ENCODE results near the gene SLC2A3. TPM values are rescaled to one million over a fixed set of nuclear protein-coding genes. Genes with fewer than 3 reads are reported as not detected.

The SLC2A3 gene
- total and polyA plus RNA-seq, 3 experiments from 2014 or later: 96.6 to 106 (median 105) TPM

Other genes with a start within 250 kb of the SLC2A3 start
- not detected for gene GDF3, start 240.4 kb downstream of the SLC2A3 start, total RNA-seq
- not detected for gene GDF3, start 240.4 kb downstream of the SLC2A3 start, polyA plus RNA-seq
- not detected for gene DPPA3, start 224.8 kb downstream of the SLC2A3 start, total RNA-seq
- gene DPPA3, start 224.8 kb downstream of the SLC2A3 start, polyA plus RNA-seq: not detected
- not detected for gene CLEC4C, start 188.8 kb downstream of the SLC2A3 start, total RNA-seq
- not detected for gene CLEC4C, start 188.8 kb downstream of the SLC2A3 start, polyA plus RNA-seq
- gene NANOGNB, start 171.0 kb downstream of the SLC2A3 start, total RNA-seq: not detected
- not detected for gene NANOGNB, start 171.0 kb downstream of the SLC2A3 start, polyA plus RNA-seq
- gene NANOG, start 146.8 kb downstream of the SLC2A3 start, total RNA-seq: not detected
- not detected for gene NANOG, start 146.8 kb downstream of the SLC2A3 start, polyA plus RNA-seq
- gene SLC2A14, start 63.3 kb downstream of the SLC2A3 start, total RNA-seq: under 1 TPM; 0.13 to 0.15 TPM
- not detected for gene SLC2A14, start 63.3 kb downstream of the SLC2A3 start, polyA plus RNA-seq
- 10 to 100 TPM; 22.3 to 22.5 TPM for gene FOXJ2, start 96.5 kb upstream of the SLC2A3 start, total RNA-seq
- 18.3 TPM for gene FOXJ2, start 96.5 kb upstream of the SLC2A3 start, polyA plus RNA-seq
- gene C3AR1, start 130.2 kb upstream of the SLC2A3 start, total RNA-seq: 1 to 10 TPM; 1.2 to 2.0 TPM
- 15.5 TPM for gene C3AR1, start 130.2 kb upstream of the SLC2A3 start, polyA plus RNA-seq
- gene NECAP1, start 146.1 kb upstream of the SLC2A3 start, total RNA-seq: 10 to 100 TPM; 27.1 to 34.0 TPM
- gene NECAP1, start 146.1 kb upstream of the SLC2A3 start, polyA plus RNA-seq: 21.2 TPM
- 1 to 10 TPM in 1 of 2 experiments, under 1 TPM in 1; 0.42 to 1.1 TPM for gene CLEC4A, start 187.4 kb upstream of the SLC2A3 start, total RNA-seq
- gene CLEC4A, start 187.4 kb upstream of the SLC2A3 start, polyA plus RNA-seq: 0.66 TPM
- gene ZNF705A, start 220.8 kb upstream of the SLC2A3 start, total RNA-seq: under 1 TPM in 1 of 2 experiments, not detected in 1; 0.07 TPM
- gene ZNF705A, start 220.8 kb upstream of the SLC2A3 start, polyA plus RNA-seq: not detected